OCI-M2 (cell line): ENCODE measurements around the gene FBLN2.

Experiments
- DNase-seq: peaks from one replicate; lab custom pipeline; 2025; ENCODE audit not compliant: unreplicated experiment; lab: John Stamatoyannopoulos, UW

The FBLN2 gene

DNA sequence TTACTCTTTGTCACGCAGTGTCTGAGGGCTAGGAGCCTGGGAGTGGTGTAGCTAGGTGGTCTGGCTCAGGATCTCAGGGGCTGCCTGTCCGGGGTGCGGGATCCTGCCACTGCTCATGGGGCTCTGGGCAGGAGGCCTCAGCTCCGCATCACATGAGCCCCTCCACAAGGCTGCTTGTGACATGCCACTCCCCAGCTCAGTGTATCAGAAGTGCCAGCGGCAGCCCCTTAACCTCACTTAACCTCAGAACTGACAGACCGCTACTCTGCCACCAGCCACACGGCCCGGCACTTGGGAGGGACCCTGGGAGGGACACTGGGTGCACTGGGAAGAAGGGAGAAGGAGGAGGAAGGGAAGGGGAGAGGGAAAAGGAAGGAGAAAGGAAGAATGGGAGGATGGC is 87.9 kb downstream of the FBLN2 start:
- DNase-seq: no peak

DNA sequence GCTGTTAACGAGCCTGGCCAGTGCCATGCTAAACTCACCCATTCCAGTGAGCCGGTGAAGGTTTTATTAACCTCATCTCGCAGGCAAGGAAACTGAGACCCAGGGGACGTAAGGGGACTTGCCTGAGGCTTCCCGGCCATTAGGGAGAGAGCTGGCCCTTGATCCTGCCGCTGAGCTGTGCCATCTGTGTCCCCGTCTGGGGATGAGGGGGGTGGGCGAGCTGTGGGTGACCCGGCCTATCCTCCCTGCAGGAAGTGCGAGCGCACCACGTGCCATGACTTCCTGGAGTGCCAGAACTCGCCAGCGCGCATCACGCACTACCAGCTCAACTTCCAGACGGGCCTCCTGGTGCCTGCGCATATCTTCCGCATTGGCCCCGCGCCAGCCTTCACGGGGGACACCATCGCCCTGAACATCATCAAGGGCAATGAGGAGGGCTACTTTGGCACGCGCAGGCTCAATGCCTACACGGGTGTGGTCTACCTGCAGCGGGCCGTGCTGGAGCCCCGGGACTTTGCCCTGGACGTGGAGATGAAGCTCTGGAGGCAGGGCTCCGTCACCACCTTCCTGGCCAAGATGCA is 88.5 kb downstream of the FBLN2 start:
- DNase-seq: no peak

DNA sequence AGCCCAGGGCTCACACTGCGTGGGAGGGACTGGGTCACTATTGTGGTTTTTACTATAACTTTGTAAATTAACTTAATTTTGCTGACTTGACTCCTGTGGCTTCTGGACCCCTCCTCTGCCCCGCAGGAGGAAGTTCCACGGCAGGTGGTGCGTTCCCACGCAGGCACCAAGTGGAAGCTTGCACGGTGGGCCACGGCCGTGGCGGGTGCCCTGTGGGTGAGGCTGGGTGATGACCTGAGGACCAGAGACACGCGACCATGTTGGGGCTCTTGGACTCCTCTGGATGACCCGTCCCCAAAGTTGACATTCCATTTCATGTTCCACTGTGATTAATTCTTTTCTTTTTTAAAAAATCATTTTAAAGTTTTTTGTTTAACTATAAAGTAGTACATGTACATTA is 89.0 kb downstream of the FBLN2 start:
- no peak for DNase-seq

DNA sequence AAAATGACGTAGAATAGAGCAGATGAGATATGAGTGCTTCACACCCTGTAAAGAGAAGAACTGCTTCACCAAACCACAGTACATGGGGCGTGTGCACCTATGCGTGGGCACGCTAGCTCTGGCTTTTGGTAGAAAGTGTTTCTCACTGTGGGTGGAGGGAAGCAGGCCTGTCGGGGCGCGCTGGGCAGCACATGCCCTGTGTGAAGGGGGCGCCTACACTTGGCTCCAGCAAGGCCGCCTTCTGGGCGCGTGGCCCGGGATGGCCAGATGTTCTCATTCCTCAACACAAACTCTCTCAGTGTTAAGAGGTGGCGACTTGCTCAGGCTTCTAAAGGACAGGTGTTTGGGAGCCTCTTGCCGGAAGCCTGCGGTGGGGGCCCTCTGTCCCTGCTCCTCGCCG is 90.0 kb downstream of the FBLN2 start:
- no peak for DNase-seq

DNA sequence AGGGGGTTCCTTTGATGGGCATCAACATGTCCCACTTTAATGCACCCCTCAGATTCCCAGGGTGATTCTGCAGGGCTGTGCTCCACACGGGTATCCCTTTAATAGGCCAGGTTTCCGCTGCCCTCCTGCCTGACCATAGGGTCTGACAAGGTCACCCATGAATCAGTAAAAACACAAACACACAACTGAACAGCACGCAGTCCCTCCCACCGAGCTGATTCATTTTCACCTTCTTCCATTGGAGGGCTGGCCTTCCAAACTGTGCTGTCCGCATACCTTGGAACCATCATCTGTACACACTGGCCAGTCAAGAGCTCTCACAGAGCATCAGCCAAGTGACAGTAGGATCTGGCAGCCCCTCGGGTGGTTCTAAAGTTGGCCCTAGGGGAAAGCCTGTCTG is 93.7 kb downstream of the FBLN2 start:
- DNase-seq: no peak

DNA sequence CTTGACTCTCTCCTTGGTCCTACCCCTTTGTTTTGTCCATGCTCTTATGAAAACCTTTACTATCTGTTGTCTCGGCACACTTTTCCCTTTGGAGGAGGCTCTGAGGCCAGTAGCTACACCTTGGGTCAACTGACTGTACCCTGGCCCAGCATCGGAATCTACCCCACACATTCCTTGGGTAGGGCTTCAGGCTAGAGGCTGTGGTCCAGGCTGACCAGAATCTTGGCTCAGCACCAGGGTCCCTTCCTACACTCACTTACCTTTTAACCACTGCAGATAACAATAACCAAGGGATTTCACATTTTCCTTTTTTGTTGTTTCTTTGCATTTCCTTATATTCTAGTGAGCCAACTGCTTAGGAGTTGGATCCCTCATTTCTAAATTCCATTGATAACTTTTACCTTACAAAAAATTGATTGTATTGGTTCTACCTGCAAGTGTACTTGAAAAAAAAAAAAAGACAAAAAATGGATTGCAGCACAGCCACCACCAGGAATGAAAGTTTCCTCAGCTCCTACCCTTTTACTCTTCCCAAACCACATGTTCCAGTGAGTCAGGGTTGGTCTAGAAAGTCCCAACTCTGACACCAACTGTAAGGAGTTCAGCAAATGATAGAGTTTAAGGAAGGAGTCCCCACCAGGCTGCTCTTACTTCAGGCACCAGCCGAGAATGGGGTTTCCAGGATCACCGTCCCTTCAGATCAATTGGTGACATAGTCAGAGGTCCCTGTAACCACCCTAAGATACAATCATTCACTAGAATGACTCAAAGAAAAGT is 95.6 kb downstream of the FBLN2 start:
- no peak for DNase-seq

DNA sequence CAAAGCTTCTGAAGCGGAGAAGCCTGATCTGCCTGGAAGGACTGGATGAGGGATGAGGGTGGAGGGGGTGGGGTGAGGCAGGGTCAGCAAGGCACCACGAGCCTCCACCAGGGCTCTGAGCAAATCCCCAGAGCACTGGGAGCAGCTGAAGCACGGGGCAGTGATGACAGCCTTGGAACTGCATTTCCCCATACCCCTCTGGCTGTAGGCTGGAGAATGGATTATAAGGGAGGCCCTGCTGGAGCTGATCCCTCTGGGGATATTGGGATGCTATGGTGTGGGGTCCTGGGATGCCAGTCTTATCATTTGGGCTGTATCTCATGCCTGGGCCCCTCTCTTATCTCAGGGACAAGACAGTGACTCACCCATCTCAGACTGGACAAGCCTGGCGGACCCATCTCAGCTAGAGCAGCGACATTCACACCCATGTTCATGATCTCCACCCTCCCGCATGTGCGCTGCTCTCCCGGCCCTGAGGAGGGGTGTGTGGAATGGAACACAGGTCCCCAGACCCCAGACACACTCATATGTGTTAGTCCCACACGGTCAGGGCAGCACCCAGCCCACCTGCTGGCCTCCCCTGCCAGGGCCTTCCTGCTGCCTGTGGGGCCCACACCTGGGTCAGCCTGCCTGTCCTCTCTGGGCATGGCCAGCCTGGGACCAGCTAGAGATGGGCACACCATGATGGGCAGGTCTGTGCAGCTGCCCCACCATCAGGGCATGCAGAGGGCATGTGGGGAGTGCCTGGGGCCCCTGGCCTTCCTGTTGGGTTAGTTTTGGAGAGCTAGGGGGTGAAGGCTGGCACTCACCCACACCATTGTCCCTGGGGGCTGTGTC is 97.1 kb downstream of the FBLN2 start:
- DNase-seq: no peak

DNA sequence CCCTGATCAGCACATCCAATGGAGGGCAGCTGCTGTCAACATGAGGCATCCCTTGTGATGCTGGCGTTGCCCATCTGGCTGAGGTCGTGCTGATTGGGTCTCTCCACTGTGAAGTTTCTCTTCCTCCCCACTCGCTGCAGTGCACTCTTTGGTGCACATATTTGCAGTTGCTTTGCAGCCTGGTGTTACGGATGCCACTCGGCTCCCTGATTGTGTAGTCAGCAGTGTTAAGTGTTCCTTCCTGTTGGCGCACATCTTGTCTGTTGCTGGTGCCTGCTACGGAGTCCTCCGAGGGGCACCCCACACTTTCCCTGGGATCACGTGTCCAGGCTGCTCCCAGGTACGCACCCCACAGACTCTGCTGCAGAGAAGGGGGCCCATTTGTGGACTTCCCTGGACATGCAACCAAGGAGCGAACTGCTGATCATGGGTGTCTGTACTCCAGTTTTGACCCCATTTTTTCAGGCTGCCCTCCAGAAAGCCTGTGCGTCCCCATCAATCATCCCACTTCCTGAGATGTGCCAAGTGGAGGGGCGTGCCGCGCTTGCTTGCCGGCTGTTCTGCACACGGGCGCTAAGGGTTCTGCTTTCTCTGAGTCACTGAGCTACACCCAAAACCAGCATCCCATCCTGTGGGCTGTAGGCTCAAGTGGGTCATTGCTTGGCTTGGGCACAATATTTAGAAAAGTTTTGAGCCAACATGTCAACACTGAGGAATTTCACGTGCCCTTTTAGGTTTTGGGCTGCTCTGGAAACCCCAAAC is 98.6 kb downstream of the FBLN2 start:
- DNase-seq: no peak

DNA sequence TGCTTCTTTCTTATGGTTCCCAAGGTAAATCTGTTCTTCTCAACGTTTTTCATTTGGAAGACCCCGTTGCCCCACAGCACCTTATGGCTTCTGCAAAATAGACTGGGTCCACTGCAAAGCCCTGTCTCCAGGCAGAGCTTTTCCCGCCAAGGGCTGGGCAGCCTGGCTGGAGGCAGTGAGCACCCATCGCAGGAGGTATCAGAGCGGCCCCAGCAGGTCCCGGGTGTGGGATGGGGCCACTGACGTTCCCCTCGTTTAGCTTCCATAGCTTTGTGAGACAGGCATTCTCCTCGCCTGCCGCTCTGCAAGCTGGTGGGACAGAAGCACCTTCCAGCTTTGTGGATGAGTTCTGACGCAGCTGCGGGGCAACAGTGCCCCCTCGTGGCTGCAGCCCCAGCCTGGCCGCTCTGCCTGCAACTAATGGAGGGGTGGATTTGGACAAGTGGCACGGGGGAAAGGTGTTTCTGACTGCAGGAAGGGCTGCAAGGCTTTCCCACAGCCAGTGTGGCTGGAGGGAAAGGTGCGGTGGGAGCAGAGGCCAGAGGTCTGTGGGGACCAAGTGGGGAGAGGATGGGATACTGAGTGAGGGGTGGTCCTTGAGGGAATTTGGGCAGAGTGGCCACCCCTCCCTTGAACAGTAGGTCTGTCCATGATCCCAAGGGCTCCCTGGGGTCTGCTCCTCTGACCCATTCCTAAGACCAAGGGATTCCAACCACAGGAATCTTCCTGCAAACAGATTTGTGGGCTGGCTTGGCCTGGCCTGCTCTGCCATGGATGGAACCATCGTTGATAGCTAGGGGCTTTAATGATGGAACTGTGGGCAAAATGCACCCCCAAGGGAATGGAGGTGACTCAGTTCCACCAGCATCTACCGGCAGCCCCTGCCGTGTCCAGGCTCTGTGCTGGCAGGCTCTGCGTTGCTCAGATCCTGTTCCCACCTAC is 99.4 kb downstream of the FBLN2 start:
- peak; percentile 7 for DNase-seq

DNA sequence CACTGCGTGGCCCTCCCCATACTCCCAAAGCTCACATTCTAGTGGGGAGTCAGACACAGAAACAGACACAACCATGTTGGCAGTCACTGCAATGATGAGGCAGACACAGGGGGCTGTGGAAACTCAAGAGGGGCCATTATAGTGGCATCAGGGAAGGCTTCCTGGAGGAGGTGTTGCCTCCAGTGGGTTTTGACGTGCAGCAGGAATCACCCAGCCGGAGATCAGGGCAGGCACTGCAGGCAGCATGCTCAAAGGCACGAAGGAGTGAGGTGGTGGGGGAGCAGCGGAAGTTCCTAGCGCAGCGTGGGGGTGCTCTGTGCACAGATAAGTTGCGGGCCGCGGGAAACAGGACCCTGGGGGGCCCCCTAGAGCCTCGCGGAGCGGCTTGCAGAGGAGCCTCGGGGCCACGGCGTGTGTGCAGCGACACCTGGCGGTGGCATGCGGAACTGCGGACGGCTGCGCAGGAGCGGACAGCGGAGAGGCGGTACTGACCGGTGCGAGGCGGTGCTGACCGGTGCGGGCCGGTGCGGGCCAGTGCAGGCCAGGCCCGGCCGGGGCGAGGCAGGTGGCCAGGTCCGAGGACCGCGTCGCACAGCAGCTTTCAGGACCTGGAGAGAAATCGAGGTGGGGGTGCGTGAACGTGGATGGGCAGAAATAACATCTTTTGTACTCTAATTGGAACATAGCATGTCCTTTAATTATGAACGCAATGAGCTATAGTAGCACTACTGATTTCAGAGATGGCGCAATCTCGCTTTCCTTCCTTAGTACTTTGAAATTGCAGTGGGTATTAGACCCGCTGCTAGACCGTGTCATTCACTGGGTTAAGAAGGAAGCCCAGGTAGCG is 101.5 kb downstream of the FBLN2 start:
- DNase-seq: peak; percentile 12

DNA sequence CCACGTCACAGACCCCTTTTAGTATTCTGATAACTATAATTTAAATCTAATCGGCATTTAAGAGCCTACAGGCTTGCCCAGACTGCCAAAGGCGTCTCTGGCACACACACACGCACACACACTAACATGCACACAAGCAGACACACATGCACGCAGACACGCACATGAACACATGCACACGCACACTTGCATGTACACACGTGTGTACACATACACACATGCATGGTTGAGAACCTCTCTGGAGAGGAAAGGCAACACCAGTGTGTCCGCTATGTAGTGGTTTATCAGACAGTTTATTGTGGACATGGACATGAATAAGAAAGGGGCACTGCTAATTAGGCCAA is 102.1 kb downstream of the FBLN2 start:
- no peak for DNase-seq

DNA sequence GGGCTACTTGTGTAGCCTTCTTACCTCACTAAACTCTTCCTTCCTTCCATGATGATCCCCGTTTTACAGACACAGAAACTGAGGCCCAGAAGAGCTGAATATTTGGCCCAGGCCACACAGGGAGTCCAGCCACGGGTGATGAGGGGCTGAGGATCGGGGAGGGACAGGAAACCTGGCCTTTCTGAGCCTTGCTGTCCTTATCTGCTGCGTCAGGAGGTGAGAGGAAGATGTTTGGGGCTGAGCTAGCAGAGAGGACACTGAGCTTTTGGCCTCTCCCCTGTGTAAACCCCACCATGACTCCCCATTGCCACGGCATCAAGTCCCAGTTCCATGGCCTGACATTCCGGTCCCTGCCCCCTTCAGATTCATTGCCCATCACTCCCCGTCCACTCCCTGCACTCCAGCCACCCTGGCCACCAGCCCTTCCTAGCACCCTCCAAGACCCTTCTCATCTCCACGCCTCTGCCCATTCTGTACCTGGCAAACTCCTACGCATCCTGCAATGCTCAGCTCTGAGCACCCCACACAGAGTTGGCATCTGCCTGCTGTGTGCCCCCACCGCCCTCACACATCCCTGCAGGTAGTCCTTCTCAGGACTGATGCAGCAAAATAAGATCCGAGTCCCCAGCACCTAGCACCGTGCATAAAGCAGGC is 103.0 kb downstream of the FBLN2 start:
- DNase-seq: no peak

DNA sequence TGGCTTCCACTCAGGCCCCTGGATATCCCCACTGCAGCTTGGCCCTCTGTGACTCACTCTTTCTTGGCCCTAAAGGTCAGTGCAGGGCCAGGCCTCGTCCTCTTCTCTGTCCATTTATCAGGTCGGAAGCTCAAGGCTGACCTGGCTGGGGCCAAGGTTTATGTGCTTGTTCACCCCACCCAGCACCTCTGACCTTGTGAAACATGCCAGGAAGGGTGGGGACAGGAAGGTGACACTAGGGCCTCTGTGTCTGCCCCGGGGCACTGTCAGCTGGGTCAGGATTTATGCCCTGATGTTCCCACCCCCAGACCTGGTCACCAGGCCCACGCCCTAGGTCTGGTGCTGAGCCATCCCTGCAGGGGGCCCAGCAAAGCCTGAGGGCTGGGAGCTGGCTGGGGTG is 103.8 kb downstream of the FBLN2 start:
- DNase-seq: no peak

DNA sequence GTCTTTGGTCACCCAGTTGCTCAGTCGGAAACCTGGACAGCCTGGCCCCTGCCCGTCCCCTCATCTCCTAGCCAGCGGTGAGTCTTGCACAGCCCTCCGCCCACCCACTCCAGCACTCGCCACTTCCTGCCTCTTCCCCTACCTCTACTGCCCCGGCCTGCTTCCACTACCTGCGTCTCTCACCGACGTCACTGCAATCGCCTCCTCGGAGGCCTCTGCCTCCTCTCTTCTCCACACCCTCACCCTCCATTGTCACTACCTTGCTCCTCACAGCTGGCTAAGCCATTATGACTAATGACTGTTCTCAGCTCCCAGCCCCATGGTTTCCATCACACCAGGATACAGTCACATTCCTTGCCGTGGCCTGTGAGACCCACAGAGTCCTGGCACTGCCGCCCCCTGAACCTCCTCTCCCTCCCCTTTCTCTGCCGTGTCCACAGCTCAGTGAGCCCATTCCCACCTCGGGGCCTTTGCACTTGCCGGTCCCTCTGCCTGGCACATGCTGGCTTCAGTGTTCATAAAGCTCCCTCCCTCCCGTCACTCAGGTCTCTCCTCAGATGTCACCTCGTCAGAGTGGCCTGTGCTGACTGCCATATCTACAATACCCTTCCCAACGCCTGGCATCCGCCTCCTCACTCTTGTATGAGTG is 104.8 kb downstream of the FBLN2 start:
- DNase-seq: no peak

DNA sequence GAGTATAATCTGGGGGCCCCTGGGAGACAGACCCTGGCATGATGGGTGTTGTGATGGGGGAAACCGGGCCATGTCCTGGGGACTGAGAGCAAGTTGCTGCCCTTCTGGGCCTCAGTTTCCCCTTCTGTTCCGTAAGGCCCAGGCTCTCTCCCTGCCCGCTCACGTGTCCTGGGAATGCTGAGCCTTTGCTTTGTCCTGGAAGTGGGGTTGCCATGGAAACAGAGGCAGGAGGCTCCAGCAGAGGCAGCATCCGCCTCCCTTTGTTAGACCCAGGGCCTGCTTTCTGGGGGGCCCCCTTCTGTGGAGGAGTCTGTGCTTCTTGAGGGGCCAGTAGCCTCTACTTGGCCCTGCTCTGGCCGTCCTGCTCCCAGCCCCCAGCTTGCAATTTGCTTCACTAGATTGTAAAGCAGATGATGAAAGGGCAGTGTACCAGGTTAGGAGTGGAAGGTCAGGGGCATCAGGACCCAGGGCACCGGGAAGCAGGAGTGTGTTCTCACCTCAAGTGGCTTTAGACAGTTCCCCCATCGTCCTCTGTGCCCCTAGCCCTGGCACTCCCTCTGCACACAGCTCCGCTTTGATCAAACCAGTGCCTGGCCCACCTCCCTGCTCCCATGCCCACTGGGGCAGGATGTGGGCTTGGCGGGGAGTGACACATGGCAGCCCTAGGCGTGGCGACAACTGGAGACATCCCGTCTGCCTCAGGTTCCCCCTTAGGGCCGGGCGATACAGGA is 105.6 kb downstream of the FBLN2 start:
- DNase-seq: no peak

DNA sequence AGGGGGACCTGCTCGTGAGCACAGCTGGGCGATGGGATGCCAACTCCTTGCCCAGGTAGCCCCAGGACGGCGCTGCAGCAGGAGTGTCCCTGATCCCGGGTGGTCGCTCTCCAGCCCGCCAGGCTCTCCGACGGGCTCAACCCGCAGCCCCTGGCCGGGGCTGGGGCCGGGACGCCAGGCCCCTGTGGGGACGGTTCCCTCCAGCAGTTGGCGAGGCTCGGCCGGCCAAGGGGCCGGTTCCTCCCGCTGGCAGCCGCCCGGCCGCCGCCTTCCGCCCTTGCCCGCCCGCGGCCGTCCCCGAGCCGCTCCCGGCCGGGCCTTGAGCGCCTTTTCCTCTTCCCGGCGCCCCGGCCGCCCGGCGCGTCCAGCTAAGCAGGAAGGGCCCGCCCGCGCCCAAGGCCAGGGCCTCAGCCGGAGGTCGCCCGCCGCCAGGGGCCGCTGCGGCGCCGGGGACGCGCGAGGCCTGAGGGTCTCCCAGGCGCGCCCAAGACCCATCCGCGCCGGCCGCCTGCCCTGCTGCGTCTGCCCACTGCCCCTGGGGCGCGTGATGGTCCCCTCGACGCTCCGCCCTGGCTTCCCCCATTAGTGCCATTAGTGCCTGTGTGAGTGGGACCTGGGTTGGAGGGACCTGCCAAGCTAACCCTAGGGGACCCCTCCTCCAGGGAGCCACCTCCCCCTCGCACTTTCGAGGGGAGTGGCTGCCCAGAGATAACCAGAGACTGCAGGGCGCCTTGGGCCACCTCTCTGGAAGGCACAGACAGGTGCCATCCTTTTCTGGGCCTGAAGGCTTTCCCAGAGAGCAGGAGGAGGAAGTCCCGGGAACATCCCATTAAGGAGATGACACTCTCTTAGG is 106.4 kb downstream of the FBLN2 start:
- no peak for DNase-seq
